K562 (cell line): ENCODE results near the gene ADPRHL1. TPM values are rescaled to one million over a fixed set of nuclear protein-coding genes. Genes with fewer than 3 reads are reported as not detected.

Source experiments
- ATAC-seq: fragments of 200-7000 bp; cut with Tn5 transposase; 3 replicates; pipeline ENCODE4 v1.9.1; 2020; ENCODE audit warnings: moderate library complexity
- BruUV-seq: library from RNA; stranded (reverse); fragments of 400-500 nt; replicated peaks from 2 replicates; lab custom pipeline; 2021; lab: Mats Ljungman, UMichigan
- CTCF ChIA-PET: fragments of 300-600 bp; formaldehyde crosslinking; extraction: SDS; loops from one replicate; lab custom pipeline; 2021; ENCODE audit warnings: low intra/inter-chr PET ratio; lab: Yijun Ruan, JAX
- POLR2A ChIA-PET: fragments of 300-600, 350-650 bp; sonication (Branson Sonifier 250); formaldehyde crosslinking; extraction: SDS; loops from one replicate; lab custom pipeline; 2021; ENCODE audit warnings: antibody characterized with exemption, inconsistent platforms; lab: Yijun Ruan, JAX
- DNase-seq, 4 experiments: peaks; one replicate each; pipeline versions ENCODE4 v3.0.0 to v3.0.0-alpha.2; 2011 to 2018; ENCODE audit warnings: low spot score in 3 of 4, mixed read lengths in 3 of 4; ENCODE audit errors: extremely low read depth in 1 of 4
- FAIRE-seq: peaks from 2 replicates; lab custom pipeline; 2011; peaks lifted over from hg19 to GRCh38; lab: Jason Lieb, UNC
- H2AFZ ChIP-seq: 2 replicates; pipeline ENCODE4 v1.6.0; 2011; ENCODE audit warnings: low read depth, low read length, control low read depth, inconsistent platforms
- H3K27ac ChIP-seq: fragments of 200-600 bp; 3 replicates; pipeline ENCODE4 v1.8.0; 2011; ENCODE audit warnings: low read depth, mild to moderate bottlenecking, control low read depth, inconsistent platforms, low read length, moderate library complexity, mixed read lengths; ENCODE audit errors: extremely low read depth
- H3K27me3 ChIP-seq, 2 experiments: fragments of 300-600 bp in 1 of 2; 2 replicates in 1 of 2; 3 replicates in 1 of 2; pipeline versions ENCODE4 v1.6.0 to v1.8.0; 2011; ENCODE audit warnings: inconsistent platforms in 2 of 2, low read length in 2 of 2, mild to moderate bottlenecking in 1 of 2, mixed read lengths in 1 of 2, moderate library complexity in 1 of 2; ENCODE audit not compliant: control insufficient read depth in 2 of 2, insufficient read depth in 2 of 2
- H3K36me3 ChIP-seq: fragments of 300-600 bp; 3 replicates; pipeline ENCODE4 v1.8.0; 2011; ENCODE audit warnings: mild to moderate bottlenecking, low read length, inconsistent platforms; ENCODE audit not compliant: control insufficient read depth, insufficient read depth
- H3K4me1 ChIP-seq, 2 experiments: fragments of 200-600 bp in 1 of 2; replicated peaks in 1 of 2; 2 replicates in 1 of 2; 3 replicates in 1 of 2; pipeline versions ENCODE4 v1.5.1 to v1.8.0; 2011; ENCODE audit warnings: inconsistent platforms in 2 of 2, low read length in 2 of 2, mild to moderate bottlenecking in 1 of 2, mixed read lengths in 1 of 2, moderate library complexity in 1 of 2; ENCODE audit not compliant: control insufficient read depth in 2 of 2, insufficient read depth in 2 of 2
- H3K4me2 ChIP-seq: 2 replicates; pipeline ENCODE4 v1.6.1; 2011; ENCODE audit warnings: low read length, control low read depth, inconsistent platforms, mixed read lengths; ENCODE audit not compliant: insufficient read depth
- H3K4me3 ChIP-seq: fragments of 200-600 bp; sonication (generic), shearing (Covaris generic); 2 replicates; pipeline ENCODE4 v1.5.1; 2016; ENCODE audit warnings: control low read depth, inconsistent platforms
- H3K79me2 ChIP-seq: fragments of 200-600 bp; 3 replicates; pipeline ENCODE4 v1.8.0; 2011; ENCODE audit warnings: low read length, inconsistent platforms; ENCODE audit not compliant: control insufficient read depth, insufficient read depth
- H3K9ac ChIP-seq, 2 experiments: 2 replicates each; pipeline versions ENCODE4 v1.6.0 to v1.6.1; 2011; ENCODE audit warnings: low read depth in 2 of 2, low read length in 2 of 2, control low read depth in 1 of 2, inconsistent platforms in 1 of 2, mild to moderate bottlenecking in 1 of 2, mixed read lengths in 1 of 2; ENCODE audit not compliant: insufficient read depth in 1 of 2
- H3K9me1 ChIP-seq: one replicate; pipeline ENCODE4 v1.6.0; 2011; ENCODE audit warnings: inconsistent platforms, mild to moderate bottlenecking, low read length, moderate library complexity; ENCODE audit not compliant: control insufficient read depth, insufficient read depth
- H3K9me3 ChIP-seq: replicated peaks from 2 replicates; pipeline ENCODE4 v1.5.1; 2011; ENCODE audit warnings: low read depth, low read length, inconsistent platforms; ENCODE audit not compliant: control insufficient read depth, insufficient read depth
- H4K20me1 ChIP-seq: replicated peaks from 2 replicates; pipeline ENCODE4 v1.6.1; 2011; ENCODE audit warnings: low read length, inconsistent platforms, mixed read lengths; ENCODE audit not compliant: control insufficient read depth, insufficient read depth
- ARID1B ChIP-seq: fragments of 450-650 bp; IDR thresholded peaks from 2 replicates; pipeline ENCODE4 v1.6.1; 2016; ENCODE audit warnings: antibody characterized with exemption, mild to moderate bottlenecking, inconsistent platforms
- ARNT ChIP-seq, 2 experiments: fragments of 450-650 bp; IDR thresholded peaks; 2 replicates each; pipeline ENCODE4 v1.6.1; 2016; ENCODE audit warnings: mild to moderate bottlenecking in 1 of 2
- CREBBP ChIP-seq: IDR thresholded peaks from one replicate; pipeline ENCODE4 v1.6.1; 2012; ENCODE audit warnings: low read depth, mild to moderate bottlenecking, control low read depth, inconsistent platforms, low read length
- DPF2 ChIP-seq: fragments of 450-650 bp; IDR thresholded peaks from 2 replicates; pipeline ENCODE4 v1.6.1; 2016
- ETV5 ChIP-seq: sonication (generic); formaldehyde crosslinking; IDR thresholded peaks from 2 replicates; pipeline ENCODE4 v1.4.0; 2020; ENCODE audit warnings: low read depth, mild to moderate bottlenecking, missing genetic modification reagents
- ETV6 ChIP-seq, 3 experiments: fragments of 150-350 bp in 1 of 3; sonication (generic) in 1 of 3; formaldehyde crosslinking in 1 of 3; IDR thresholded peaks; 2 replicates each; pipeline versions ENCODE4 v1.6.1 to v1.8.0; 2014 to 2022; ENCODE audit warnings: borderline replicate concordance in 2 of 3, low read depth in 2 of 3, antibody characterized with exemption in 1 of 3, low read length in 1 of 3, mild to moderate bottlenecking in 1 of 3, missing genetic modification reagents in 1 of 3
- HIVEP1 ChIP-seq: fragments of 250-450 bp; sonication (Bioruptor Pico); IDR thresholded peaks from 2 replicates; pipeline ENCODE4 v1.4.0; 2020; ENCODE audit warnings: mild to moderate bottlenecking
- HNRNPUL1 ChIP-seq: fragments of 200-400 bp; formaldehyde crosslinking; IDR thresholded peaks from 2 replicates; pipeline ENCODE4 v1.6.1; 2017; ENCODE audit warnings: low read length
- ILK ChIP-seq: fragments of 450-650 bp; IDR thresholded peaks from 2 replicates; pipeline ENCODE4 v1.6.1; 2016; ENCODE audit warnings: missing genetic modification characterization, low read depth, mild to moderate bottlenecking, missing compliant biosample characterization, moderate library complexity, borderline replicate concordance
- MAFK ChIP-seq: IDR thresholded peaks from 2 replicates; pipeline ENCODE4 v1.6.1; 2011; ENCODE audit warnings: low read length, improper control_type of control experiment
- MECOM ChIP-seq: fragments of 250-450 bp; sonication (Bioruptor Pico); IDR thresholded peaks from 2 replicates; pipeline ENCODE4 v1.8.0; 2022; ENCODE audit warnings: inconsistent platforms
- NCOA4 ChIP-seq: fragments of 450-650 bp; IDR thresholded peaks from 2 replicates; pipeline ENCODE4 v1.6.1; 2018; ENCODE audit warnings: mild to moderate bottlenecking; ENCODE audit not compliant: partially characterized antibody
- NR1H2 ChIP-seq: sonication (generic); formaldehyde crosslinking; IDR thresholded peaks from 2 replicates; pipeline ENCODE4 v1.4.0; 2020; ENCODE audit warnings: mild to moderate bottlenecking, missing genetic modification reagents
- NR2C2 ChIP-seq, 2 experiments: fragments of 200-800 bp in 1 of 2; sonication (Bioruptor generic) in 1 of 2; sonication (generic) in 1 of 2; formaldehyde crosslinking in 1 of 2; IDR thresholded peaks; 2 replicates each; pipeline versions ENCODE4 v1.6.1 to v1.8.0; 2016 to 2022; ENCODE audit warnings: mild to moderate bottlenecking in 1 of 2, missing compliant biosample characterization in 1 of 2, missing genetic modification characterization in 1 of 2, missing genetic modification reagents in 1 of 2
- NUFIP1 ChIP-seq: fragments of 450-650 bp; IDR thresholded peaks from 2 replicates; pipeline ENCODE4 v1.6.1; 2018; ENCODE audit not compliant: partially characterized antibody
- TAL1 ChIP-seq: fragments of 450-650 bp; IDR thresholded peaks from 2 replicates; pipeline ENCODE4 v1.6.1; 2016; ENCODE audit warnings: mild to moderate bottlenecking
- TEAD4 ChIP-seq, 2 experiments: sonication (generic) in 1 of 2; formaldehyde crosslinking in 1 of 2; IDR thresholded peaks; 2 replicates each; pipeline versions ENCODE4 v1.6.1 to v1.8.0; 2012 to 2022; ENCODE audit warnings: borderline replicate concordance in 1 of 2, inconsistent platforms in 1 of 2, low read length in 1 of 2, mild to moderate bottlenecking in 1 of 2, missing genetic modification reagents in 1 of 2
- ZNF140 ChIP-seq: fragments of 250-450 bp; sonication (Bioruptor Pico); IDR thresholded peaks from 2 replicates; pipeline ENCODE4 v1.8.0; 2021; ENCODE audit warnings: moderate library complexity, mild to moderate bottlenecking, inconsistent platforms
- ZNF717 ChIP-seq: fragments of 250-450 bp; sonication (Bioruptor Pico); IDR thresholded peaks from 2 replicates; pipeline ENCODE4 v1.5.0; 2021
- WGBS: fragments of 100-300 bp; shearing (Covaris generic); methylation state at CpG from one replicate; pipeline ENCODE4 v1.1.6; 2016; ENCODE audit warnings: low coverage, mixed read lengths; ENCODE audit not compliant: insufficient coverage; ENCODE audit errors: missing lambda C conversion rate; 5-methylcytosine and 5-hydroxymethylcytosine counted together
- in situ Hi-C: fragments of 300-500 bp; cut with MboI; formaldehyde crosslinking; loops from 4 replicates; pipeline ENCODE4 v1.15.0; 2018; ENCODE audit warnings: inconsistent platforms, mixed read lengths
- intact Hi-C: fragments of 100-400 bp; cut with micrococcal nuclease; formaldehyde crosslinking; loops from 2 replicates; pipeline ENCODE4 v1.14.2; 2022
- polyA plus RNA-seq, 8 experiments: library from polyadenylated mRNA; depleted of rRNA in 4 of 8; stranded (reverse) in 5 of 8; unstranded in 3 of 8; fragments of >200 nt; fragmentation: Nextera tagmentation in 2 of 8; fragmentation: Illumina TruSeq in 1 of 8; extraction: Ambion mirVana in 2 of 8; extraction: Trizol in 1 of 8; gene quantifications; 2 replicates each; pipeline versions ENCODE4 v1.2.1 to v1.2.3, GENCODE V29; 2011 to 2014; ENCODE audit warnings: inconsistent platforms in 1 of 8, missing spikeins in 1 of 8
- total RNA-seq, 7 experiments: library from RNA; depleted of rRNA in 6 of 7; stranded (reverse); fragments of >200 nt in 6 of 7; fragmentation: Illumina TruSeq in 2 of 7; extraction: Trizol in 2 of 7; gene quantifications; 2 replicates each; pipeline versions ENCODE4 v1.2.1 to v1.2.3, GENCODE V29; 2011 to 2021; ENCODE audit warnings: low replicate concordance in 1 of 7
- TF ChIP-seq, protein P1 (sequence below): fragments of 250-450 bp; sonication (Bioruptor Pico); IDR thresholded peaks from 2 replicates; pipeline ENCODE4 v1.8.0; 2021; ENCODE audit warnings: borderline replicate concordance, mild to moderate bottlenecking, moderate library complexity; ENCODE audit not compliant: poor library complexity, severe bottlenecking
- TF ChIP-seq, protein P2 (sequence below): fragments of 250-450 bp; sonication (Bioruptor Pico); IDR thresholded peaks from 2 replicates; pipeline ENCODE4 v1.8.0; 2021; ENCODE audit warnings: moderate library complexity, mild to moderate bottlenecking, inconsistent platforms

Gene ADPRHL1
- total and polyA plus RNA-seq, 9 of the 15 experiments (the other 6 are each of a cell fraction or from before 2014, with no cell fraction given) = 0.06 to 0.76 (median 0.37) TPM; not detected in 1

DNA sequence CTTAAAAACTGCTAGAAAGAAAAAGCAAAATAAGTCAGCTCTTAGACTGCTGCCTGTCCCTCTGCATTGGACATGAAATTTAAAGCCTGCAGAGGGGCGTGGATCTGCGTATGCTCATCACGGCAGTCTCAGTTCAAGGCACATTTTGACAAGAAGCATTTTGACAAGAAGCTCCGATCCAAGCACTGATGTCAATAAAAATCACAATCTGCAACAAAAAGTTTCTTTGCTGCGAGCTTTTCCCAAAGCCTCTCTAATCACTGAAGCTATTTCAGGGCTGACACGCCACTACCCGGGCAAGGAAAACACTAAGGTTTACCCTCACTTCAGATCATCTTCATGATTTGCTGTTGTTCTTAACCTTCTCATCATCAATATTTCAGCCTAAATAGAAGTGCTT is 29.8 kb upstream of the ADPRHL1 start (continued):
- no peak for TF ChIP-seq CREBBP
- TF ChIP-seq HNRNPUL1 = no peak
- TF ChIP-seq NCOA4 = no peak
- no peak for TF ChIP-seq ARNT (IDR thresholded peaks at IDR 0.05)

DNA sequence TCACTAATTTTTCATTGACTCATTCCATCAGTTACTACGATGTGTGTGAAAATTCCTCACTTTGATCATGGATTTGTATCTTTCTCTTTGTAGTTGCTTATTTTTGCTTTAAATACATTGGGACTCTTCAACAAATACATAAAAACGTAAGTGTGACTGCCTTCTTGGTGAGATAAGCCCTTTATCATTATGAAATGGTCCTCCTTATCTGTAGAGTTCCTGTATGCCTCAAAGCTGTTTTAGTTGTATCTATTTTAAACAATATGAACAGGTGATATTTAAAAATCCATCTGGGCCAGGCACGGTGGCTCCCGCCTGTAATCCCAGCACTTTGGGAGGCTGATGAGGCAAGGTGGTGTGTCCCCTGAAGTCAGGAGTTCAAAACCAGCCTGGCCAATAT is 25.9 kb upstream of the ADPRHL1 start:
- ATAC-seq = no peak
- peaks cover 23% of the 10 kb centered on the region for H3K79me2 ChIP-seq
- no peak for DNase-seq
- 25% methylated on average over 4 of the region's 4 CpGs for WGBS
- H3K27ac ChIP-seq = no peak overlapping the region
- intact Hi-C loops (no loop called here), in situ Hi-C loops (no loop called here)
- BruUV-seq = no TSS peak
- H3K4me3 ChIP-seq = no peak overlapping the region
- no peak overlapping the region for H2AFZ ChIP-seq
- H4K20me1 ChIP-seq = no peaks in the 10 kb centered on the region
- H3K27me3 ChIP-seq = no peaks in the 10 kb centered on the region
- ChIA-PET POLR2A (no interaction called here), CTCF (no interaction called here)
- H3K9me1 ChIP-seq = no peaks in the 10 kb centered on the region
- FAIRE-seq = peak; percentile 11
- no peaks in the 10 kb centered on the region for H3K9me3 ChIP-seq
- no peak overlapping the region for H3K9ac ChIP-seq
- H3K4me1 ChIP-seq = peaks cover 0 to 5% of the 10 kb centered on the region in 2 experiments; a peak in 3 of 5 replicates
- H3K4me2 ChIP-seq = no peak overlapping the region
- H3K36me3 ChIP-seq = peaks cover 69% of the 10 kb centered on the region
- no peak for TF ChIP-seq ZNF140 (CRISPR knock-in tag)
- peak; percentile 40; the same call in 1 of the 2 replicates for TF ChIP-seq TAL1
- 0 out of 2 replicates have a peak, but pooled peaks have one; percentile 24 for TF ChIP-seq ARID1B
- TF ChIP-seq, protein P1, sequence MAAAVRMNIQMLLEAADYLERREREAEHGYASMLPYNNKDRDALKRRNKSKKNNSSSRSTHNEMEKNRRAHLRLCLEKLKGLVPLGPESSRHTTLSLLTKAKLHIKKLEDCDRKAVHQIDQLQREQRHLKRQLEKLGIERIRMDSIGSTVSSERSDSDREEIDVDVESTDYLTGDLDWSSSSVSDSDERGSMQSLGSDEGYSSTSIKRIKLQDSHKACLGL (CRISPR knock-in tag) = no peak
- TF ChIP-seq, protein P2, sequence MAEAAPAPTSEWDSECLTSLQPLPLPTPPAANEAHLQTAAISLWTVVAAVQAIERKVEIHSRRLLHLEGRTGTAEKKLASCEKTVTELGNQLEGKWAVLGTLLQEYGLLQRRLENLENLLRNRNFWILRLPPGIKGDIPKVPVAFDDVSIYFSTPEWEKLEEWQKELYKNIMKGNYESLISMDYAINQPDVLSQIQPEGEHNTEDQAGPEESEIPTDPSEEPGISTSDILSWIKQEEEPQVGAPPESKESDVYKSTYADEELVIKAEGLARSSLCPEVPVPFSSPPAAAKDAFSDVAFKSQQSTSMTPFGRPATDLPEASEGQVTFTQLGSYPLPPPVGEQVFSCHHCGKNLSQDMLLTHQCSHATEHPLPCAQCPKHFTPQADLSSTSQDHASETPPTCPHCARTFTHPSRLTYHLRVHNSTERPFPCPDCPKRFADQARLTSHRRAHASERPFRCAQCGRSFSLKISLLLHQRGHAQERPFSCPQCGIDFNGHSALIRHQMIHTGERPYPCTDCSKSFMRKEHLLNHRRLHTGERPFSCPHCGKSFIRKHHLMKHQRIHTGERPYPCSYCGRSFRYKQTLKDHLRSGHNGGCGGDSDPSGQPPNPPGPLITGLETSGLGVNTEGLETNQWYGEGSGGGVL = no peak
- no peak for TF ChIP-seq ETV5 (CRISPR knock-in tag)
- TF ChIP-seq MECOM (CRISPR knock-in tag) = no peak
- TF ChIP-seq NR1H2 (CRISPR knock-in tag) = no peak
- no peak for TF ChIP-seq ZNF717 (CRISPR knock-in tag)
- TF ChIP-seq HIVEP1 = no peak
- TF ChIP-seq MAFK = no peak
- no peak for TF ChIP-seq NUFIP1
- no peak for TF ChIP-seq DPF2
- TF ChIP-seq TEAD4 (IDR thresholded peaks at IDR 0.05; ENCODE audit: low read length) = peak; percentile 56; the same call in 1 of the 2 replicates
- TF ChIP-seq TEAD4 (CRISPR knock-in tag; IDR thresholded peaks at IDR 0.05; ENCODE audit: borderline replicate concordance) = no peak
- no peak for TF ChIP-seq NR2C2 (CRISPR knock-in tag; IDR thresholded peaks at IDR 0.05)
- TF ChIP-seq NR2C2 (tag; IDR thresholded peaks at IDR 0.05) = no peak
- no peak for TF ChIP-seq ILK (tag)
- TF ChIP-seq ETV6 (IDR thresholded peaks at IDR 0.05; ENCODE audit: borderline replicate concordance in 1 of 2, low read depth in 2 of 2, low read length in 1 of 2) = no peak
- TF ChIP-seq ETV6 (CRISPR knock-in tag; IDR thresholded peaks at IDR 0.05; ENCODE audit: borderline replicate concordance) = no peak
